HEK293 (cell line): ENCODE data around the gene SYNGR1.

Experiments used
- GLI4 ChIP-seq: fragments of 450-650 bp; formaldehyde crosslinking; IDR thresholded peaks from 2 replicates; pipeline ENCODE4 v1.5.1; 2016; ENCODE audit warnings: missing biosample characterization, missing genetic modification characterization
- RBAK ChIP-seq: fragments of 450-650 bp; formaldehyde crosslinking; IDR thresholded peaks from 2 replicates; pipeline ENCODE4 v1.5.1; 2016; ENCODE audit warnings: missing biosample characterization, missing genetic modification characterization
- ZFP3 ChIP-seq: fragments of 450-650 bp; formaldehyde crosslinking; IDR thresholded peaks from 2 replicates; pipeline ENCODE4 v1.5.1; 2016; ENCODE audit warnings: low read depth, missing biosample characterization, missing genetic modification characterization
- ZFP37 ChIP-seq: fragments of 450-650 bp; formaldehyde crosslinking; IDR thresholded peaks from 2 replicates; pipeline ENCODE4 v1.5.1; 2016; ENCODE audit warnings: missing biosample characterization, missing genetic modification characterization
- ZNF121 ChIP-seq: fragments of 450-650 bp; formaldehyde crosslinking; IDR thresholded peaks from 2 replicates; pipeline ENCODE4 v1.5.1; 2016; ENCODE audit warnings: missing biosample characterization, missing genetic modification characterization
- ZNF174 ChIP-seq: fragments of 450-650 bp; formaldehyde crosslinking; IDR thresholded peaks from 2 replicates; pipeline ENCODE4 v1.5.0; 2017; ENCODE audit warnings: missing biosample characterization, mild to moderate bottlenecking, missing genetic modification characterization
- ZNF184 ChIP-seq: fragments of 450-650 bp; IDR thresholded peaks from 2 replicates; pipeline ENCODE4 v1.5.1; 2018; ENCODE audit warnings: missing biosample characterization, mild to moderate bottlenecking, missing genetic modification characterization
- ZNF2 ChIP-seq: fragments of 450-650 bp; formaldehyde crosslinking; IDR thresholded peaks from 2 replicates; pipeline ENCODE4 v1.5.1; 2016; ENCODE audit warnings: missing biosample characterization, missing genetic modification characterization
- ZNF335 ChIP-seq: fragments of 450-650 bp; formaldehyde crosslinking; conservative IDR thresholded peaks from 2 replicates; pipeline ENCODE4 v1.5.1; 2016; ENCODE audit warnings: missing biosample characterization, missing genetic modification characterization
- ZNF341 ChIP-seq: fragments of 450-650 bp; formaldehyde crosslinking; IDR thresholded peaks from 2 replicates; pipeline ENCODE4; 2016; ENCODE audit warnings: low read depth, missing biosample characterization, missing genetic modification characterization
- ZNF404 ChIP-seq: fragments of 450-650 bp; formaldehyde crosslinking; IDR thresholded peaks from 2 replicates; pipeline ENCODE4 v1.5.1; 2017; ENCODE audit warnings: missing biosample characterization, missing genetic modification characterization
- ZNF423 ChIP-seq: fragments of 450-650 bp; formaldehyde crosslinking; IDR thresholded peaks from 2 replicates; pipeline ENCODE4 v1.5.1; 2016; ENCODE audit warnings: missing biosample characterization, missing genetic modification characterization
- ZNF514 ChIP-seq: fragments of 450-650 bp; formaldehyde crosslinking; IDR thresholded peaks from 2 replicates; pipeline ENCODE4 v1.5.1; 2016; ENCODE audit warnings: missing biosample characterization, missing genetic modification characterization
- ZNF830 ChIP-seq: fragments of 450-650 bp; IDR thresholded peaks from 2 replicates; pipeline ENCODE4 v1.5.0; 2018; ENCODE audit warnings: missing biosample characterization, missing genetic modification characterization, low read depth, mild to moderate bottlenecking, moderate library complexity
- TF ChIP-seq, protein P1 (sequence below): fragments of 450-650 bp; formaldehyde crosslinking; IDR thresholded peaks from 2 replicates; pipeline ENCODE4 v1.5.1; 2017; ENCODE audit warnings: missing biosample characterization, missing genetic modification characterization
- TF ChIP-seq, protein P2 (sequence below): fragments of 450-650 bp; formaldehyde crosslinking; IDR thresholded peaks from 2 replicates; pipeline ENCODE4 v1.5.1; 2016; ENCODE audit warnings: missing biosample characterization, missing genetic modification characterization
- TF ChIP-seq, protein P3 (sequence below): IDR thresholded peaks from 2 replicates; pipeline ENCODE4 v1.6.1; 2011; ENCODE audit warnings: mild to moderate bottlenecking, low read depth, low read length, borderline replicate concordance
- TF ChIP-seq, protein P4 (sequence below): fragments of 450-650 bp; formaldehyde crosslinking; IDR thresholded peaks from 2 replicates; pipeline ENCODE4 v1.5.1; 2016; ENCODE audit warnings: missing biosample characterization, missing genetic modification characterization
- TF ChIP-seq, protein P5 (sequence below): fragments of 450-650 bp; formaldehyde crosslinking; IDR thresholded peaks from 2 replicates; pipeline ENCODE4 v1.5.1; 2016; ENCODE audit warnings: missing biosample characterization, missing genetic modification characterization
- TF ChIP-seq, protein P6 (sequence below): fragments of 450-650 bp; formaldehyde crosslinking; IDR thresholded peaks from 2 replicates; pipeline ENCODE4 v1.5.1; 2016; ENCODE audit warnings: missing biosample characterization, missing genetic modification characterization, borderline replicate concordance
- TF ChIP-seq, protein P7 (sequence below): fragments of 450-650 bp; IDR thresholded peaks from 2 replicates; pipeline ENCODE4 v1.5.1; 2018; ENCODE audit warnings: missing biosample characterization, mild to moderate bottlenecking, missing genetic modification characterization
- TF ChIP-seq, protein P8 (sequence below): fragments of 450-650 bp; formaldehyde crosslinking; IDR thresholded peaks from 2 replicates; pipeline ENCODE4 v1.5.1; 2016; ENCODE audit warnings: missing biosample characterization, missing genetic modification characterization, low read depth

SYNGR1 gene

DNA sequence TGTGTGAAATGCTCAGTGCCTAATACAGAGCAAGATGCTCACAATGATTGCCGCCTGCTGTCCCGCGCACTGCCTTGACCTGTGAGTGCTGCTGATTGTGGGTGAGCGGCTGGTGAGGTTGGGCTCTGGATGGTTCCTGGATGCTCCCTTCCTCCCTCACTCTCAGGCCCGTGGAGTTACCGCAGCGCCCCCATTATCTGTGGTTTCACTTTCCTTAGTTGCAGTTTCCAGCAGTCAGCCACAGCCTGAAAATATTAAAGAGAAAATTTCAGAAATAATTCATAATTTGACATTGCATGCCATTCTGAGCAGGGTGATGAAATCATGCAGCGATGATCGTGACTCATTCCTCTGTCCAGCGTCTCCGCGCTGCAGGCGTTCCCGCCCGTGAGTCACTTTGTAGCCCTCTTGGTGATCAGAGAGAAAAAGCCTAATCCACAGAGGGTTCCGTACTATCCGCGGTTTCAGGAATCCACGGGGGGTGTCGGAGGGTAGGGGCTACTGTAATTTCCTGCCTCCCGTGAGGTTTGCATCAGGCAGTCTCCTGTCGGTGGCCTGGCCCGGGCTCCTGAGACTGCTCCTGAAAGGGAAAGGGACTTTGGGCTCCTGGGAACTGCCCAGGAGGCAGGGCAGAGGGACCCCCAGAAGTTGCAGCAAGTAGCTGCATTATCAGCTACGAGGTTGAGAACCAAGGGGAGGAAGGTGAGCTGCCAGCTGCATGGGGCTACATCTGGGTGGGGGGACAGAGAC is 41.0 kb upstream of the SYNGR1 start (continued):
- TF ChIP-seq, protein P1, sequence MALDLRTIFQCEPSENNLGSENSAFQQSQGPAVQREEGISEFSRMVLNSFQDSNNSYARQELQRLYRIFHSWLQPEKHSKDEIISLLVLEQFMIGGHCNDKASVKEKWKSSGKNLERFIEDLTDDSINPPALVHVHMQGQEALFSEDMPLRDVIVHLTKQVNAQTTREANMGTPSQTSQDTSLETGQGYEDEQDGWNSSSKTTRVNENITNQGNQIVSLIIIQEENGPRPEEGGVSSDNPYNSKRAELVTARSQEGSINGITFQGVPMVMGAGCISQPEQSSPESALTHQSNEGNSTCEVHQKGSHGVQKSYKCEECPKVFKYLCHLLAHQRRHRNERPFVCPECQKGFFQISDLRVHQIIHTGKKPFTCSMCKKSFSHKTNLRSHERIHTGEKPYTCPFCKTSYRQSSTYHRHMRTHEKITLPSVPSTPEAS: no peak
- TF ChIP-seq ZNF341 (tag by site-specific recombination) (0 out of 2 replicates have a peak, but pooled peaks have one; percentile 15), ZNF2 (tag by site-specific recombination) (no peak), ZNF423 (tag by site-specific recombination) (no peak), ZNF514 (tag by site-specific recombination) (no peak), RBAK (tag by site-specific recombination) (no peak), GLI4 (no peak), ZFP3 (no peak), ZNF830 (tag by site-specific recombination) (no peak), ZFP37 (tag by site-specific recombination) (no peak), ZNF121 (tag by site-specific recombination) (no peak), ZNF174 (tag by site-specific recombination) (no peak), ZNF404 (tag by site-specific recombination) (no peak), ZNF335 (tag by site-specific recombination) (0 out of 2 replicates have a peak, but pooled peaks have one; percentile 21), ZNF184 (peak; percentile 86; the same call in 1 of the 2 replicates)
- TF ChIP-seq, protein P2, sequence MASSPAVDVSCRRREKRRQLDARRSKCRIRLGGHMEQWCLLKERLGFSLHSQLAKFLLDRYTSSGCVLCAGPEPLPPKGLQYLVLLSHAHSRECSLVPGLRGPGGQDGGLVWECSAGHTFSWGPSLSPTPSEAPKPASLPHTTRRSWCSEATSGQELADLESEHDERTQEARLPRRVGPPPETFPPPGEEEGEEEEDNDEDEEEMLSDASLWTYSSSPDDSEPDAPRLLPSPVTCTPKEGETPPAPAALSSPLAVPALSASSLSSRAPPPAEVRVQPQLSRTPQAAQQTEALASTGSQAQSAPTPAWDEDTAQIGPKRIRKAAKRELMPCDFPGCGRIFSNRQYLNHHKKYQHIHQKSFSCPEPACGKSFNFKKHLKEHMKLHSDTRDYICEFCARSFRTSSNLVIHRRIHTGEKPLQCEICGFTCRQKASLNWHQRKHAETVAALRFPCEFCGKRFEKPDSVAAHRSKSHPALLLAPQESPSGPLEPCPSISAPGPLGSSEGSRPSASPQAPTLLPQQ (tag by site-specific recombination): peak; percentile 57; the same call in 1 of the 2 replicates
- TF ChIP-seq, protein P3, sequence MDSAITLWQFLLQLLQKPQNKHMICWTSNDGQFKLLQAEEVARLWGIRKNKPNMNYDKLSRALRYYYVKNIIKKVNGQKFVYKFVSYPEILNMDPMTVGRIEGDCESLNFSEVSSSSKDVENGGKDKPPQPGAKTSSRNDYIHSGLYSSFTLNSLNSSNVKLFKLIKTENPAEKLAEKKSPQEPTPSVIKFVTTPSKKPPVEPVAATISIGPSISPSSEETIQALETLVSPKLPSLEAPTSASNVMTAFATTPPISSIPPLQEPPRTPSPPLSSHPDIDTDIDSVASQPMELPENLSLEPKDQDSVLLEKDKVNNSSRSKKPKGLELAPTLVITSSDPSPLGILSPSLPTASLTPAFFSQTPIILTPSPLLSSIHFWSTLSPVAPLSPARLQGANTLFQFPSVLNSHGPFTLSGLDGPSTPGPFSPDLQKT: no peak
- TF ChIP-seq, protein P4, sequence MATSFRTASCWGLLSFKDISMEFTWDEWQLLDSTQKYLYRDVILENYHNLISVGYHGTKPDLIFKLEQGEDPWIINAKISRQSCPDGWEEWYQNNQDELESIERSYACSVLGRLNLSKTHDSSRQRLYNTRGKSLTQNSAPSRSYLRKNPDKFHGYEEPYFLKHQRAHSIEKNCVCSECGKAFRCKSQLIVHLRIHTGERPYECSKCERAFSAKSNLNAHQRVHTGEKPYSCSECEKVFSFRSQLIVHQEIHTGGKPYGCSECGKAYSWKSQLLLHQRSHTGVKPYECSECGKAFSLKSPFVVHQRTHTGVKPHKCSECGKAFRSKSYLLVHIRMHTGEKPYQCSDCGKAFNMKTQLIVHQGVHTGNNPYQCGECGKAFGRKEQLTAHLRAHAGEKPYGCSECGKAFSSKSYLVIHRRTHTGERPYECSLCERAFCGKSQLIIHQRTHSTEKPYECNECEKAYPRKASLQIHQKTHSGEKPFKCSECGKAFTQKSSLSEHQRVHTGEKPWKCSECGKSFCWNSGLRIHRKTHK (tag by site-specific recombination): no peak
- TF ChIP-seq, protein P5, sequence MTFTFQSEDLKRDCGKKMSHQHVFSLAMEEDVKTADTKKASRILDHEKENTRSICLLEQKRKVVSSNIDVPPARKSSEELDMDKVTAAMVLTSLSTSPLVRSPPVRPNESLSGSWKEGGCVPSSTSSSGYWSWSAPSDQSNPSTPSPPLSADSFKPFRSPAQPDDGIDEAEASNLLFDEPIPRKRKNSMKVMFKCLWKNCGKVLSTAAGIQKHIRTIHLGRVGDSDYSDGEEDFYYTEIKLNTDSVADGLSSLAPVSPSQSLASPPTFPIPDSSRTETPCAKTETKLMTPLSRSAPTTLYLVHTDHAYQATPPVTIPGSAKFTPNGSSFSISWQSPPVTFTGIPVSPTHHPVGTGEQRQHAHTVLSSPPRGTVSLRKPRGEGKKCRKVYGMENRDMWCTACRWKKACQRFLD (tag by site-specific recombination): no peak
- TF ChIP-seq, protein P6, sequence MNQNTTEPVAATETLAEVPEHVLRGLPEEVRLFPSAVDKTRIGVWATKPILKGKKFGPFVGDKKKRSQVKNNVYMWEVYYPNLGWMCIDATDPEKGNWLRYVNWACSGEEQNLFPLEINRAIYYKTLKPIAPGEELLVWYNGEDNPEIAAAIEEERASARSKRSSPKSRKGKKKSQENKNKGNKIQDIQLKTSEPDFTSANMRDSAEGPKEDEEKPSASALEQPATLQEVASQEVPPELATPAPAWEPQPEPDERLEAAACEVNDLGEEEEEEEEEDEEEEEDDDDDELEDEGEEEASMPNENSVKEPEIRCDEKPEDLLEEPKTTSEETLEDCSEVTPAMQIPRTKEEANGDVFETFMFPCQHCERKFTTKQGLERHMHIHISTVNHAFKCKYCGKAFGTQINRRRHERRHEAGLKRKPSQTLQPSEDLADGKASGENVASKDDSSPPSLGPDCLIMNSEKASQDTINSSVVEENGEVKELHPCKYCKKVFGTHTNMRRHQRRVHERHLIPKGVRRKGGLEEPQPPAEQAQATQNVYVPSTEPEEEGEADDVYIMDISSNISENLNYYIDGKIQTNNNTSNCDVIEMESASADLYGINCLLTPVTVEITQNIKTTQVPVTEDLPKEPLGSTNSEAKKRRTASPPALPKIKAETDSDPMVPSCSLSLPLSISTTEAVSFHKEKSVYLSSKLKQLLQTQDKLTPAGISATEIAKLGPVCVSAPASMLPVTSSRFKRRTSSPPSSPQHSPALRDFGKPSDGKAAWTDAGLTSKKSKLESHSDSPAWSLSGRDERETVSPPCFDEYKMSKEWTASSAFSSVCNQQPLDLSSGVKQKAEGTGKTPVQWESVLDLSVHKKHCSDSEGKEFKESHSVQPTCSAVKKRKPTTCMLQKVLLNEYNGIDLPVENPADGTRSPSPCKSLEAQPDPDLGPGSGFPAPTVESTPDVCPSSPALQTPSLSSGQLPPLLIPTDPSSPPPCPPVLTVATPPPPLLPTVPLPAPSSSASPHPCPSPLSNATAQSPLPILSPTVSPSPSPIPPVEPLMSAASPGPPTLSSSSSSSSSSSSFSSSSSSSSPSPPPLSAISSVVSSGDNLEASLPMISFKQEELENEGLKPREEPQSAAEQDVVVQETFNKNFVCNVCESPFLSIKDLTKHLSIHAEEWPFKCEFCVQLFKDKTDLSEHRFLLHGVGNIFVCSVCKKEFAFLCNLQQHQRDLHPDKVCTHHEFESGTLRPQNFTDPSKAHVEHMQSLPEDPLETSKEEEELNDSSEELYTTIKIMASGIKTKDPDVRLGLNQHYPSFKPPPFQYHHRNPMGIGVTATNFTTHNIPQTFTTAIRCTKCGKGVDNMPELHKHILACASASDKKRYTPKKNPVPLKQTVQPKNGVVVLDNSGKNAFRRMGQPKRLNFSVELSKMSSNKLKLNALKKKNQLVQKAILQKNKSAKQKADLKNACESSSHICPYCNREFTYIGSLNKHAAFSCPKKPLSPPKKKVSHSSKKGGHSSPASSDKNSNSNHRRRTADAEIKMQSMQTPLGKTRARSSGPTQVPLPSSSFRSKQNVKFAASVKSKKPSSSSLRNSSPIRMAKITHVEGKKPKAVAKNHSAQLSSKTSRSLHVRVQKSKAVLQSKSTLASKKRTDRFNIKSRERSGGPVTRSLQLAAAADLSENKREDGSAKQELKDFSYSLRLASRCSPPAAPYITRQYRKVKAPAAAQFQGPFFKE: no peak
- TF ChIP-seq, protein P7, sequence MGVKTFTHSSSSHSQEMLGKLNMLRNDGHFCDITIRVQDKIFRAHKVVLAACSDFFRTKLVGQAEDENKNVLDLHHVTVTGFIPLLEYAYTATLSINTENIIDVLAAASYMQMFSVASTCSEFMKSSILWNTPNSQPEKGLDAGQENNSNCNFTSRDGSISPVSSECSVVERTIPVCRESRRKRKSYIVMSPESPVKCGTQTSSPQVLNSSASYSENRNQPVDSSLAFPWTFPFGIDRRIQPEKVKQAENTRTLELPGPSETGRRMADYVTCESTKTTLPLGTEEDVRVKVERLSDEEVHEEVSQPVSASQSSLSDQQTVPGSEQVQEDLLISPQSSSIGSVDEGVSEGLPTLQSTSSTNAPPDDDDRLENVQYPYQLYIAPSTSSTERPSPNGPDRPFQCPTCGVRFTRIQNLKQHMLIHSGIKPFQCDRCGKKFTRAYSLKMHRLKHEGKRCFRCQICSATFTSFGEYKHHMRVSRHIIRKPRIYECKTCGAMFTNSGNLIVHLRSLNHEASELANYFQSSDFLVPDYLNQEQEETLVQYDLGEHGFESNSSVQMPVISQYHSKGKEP (tag by site-specific recombination): peak; percentile 72
- TF ChIP-seq, protein P8, sequence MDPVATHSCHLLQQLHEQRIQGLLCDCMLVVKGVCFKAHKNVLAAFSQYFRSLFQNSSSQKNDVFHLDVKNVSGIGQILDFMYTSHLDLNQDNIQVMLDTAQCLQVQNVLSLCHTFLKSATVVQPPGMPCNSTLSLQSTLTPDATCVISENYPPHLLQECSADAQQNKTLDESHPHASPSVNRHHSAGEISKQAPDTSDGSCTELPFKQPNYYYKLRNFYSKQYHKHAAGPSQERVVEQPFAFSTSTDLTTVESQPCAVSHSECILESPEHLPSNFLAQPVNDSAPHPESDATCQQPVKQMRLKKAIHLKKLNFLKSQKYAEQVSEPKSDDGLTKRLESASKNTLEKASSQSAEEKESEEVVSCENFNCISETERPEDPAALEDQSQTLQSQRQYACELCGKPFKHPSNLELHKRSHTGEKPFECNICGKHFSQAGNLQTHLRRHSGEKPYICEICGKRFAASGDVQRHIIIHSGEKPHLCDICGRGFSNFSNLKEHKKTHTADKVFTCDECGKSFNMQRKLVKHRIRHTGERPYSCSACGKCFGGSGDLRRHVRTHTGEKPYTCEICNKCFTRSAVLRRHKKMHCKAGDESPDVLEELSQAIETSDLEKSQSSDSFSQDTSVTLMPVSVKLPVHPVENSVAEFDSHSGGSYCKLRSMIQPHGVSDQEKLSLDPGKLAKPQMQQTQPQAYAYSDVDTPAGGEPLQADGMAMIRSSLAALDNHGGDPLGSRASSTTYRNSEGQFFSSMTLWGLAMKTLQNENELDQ (tag by site-specific recombination): no peak
